Measurements from ENCODE around the gene SLC16A4. TPM values are rescaled to one million over a fixed set of nuclear protein-coding genes. Genes with fewer than 3 reads are reported as not detected.

The SLC16A4 gene
- total RNA-seq, 1 donor from 2014 or later, result 6.4 TPM

DNA sequence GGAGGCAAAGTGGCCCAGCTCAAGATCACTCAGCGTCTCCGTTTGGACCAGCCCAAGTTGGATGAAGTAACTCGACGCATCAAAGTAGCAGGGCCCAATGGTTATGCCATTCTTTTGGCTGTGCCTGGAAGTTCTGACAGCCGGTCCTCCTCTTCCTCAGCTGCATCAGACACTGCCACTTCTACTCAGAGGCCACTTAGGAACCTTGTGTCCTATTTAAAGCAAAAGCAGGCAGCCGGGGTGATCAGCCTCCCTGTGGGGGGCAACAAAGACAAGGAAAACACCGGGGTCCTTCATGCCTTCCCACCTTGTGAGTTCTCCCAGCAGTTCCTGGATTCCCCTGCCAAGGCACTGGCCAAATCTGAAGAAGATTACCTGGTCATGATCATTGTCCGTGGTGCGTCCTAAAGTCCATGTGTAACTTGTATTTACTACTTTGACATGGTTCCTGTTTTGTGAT, 48.9 kb downstream of the SLC16A4 start:
- intact Hi-C loops (cut with DNase I), result loop anchor here (5.0 kb wide), 1 partner anchor 65 kb away; the partner anchor contains the start of gene LAMTOR5
- no peak overlapping the region for H3K4me3 ChIP-seq
- peaks cover 78% of the 10 kb centered on the region for H3K4me1 ChIP-seq
- peaks cover 0 to 24% of the 10 kb centered on the region in 2 donors for H3K36me3 ChIP-seq
- TF ChIP-seq, protein P1, sequence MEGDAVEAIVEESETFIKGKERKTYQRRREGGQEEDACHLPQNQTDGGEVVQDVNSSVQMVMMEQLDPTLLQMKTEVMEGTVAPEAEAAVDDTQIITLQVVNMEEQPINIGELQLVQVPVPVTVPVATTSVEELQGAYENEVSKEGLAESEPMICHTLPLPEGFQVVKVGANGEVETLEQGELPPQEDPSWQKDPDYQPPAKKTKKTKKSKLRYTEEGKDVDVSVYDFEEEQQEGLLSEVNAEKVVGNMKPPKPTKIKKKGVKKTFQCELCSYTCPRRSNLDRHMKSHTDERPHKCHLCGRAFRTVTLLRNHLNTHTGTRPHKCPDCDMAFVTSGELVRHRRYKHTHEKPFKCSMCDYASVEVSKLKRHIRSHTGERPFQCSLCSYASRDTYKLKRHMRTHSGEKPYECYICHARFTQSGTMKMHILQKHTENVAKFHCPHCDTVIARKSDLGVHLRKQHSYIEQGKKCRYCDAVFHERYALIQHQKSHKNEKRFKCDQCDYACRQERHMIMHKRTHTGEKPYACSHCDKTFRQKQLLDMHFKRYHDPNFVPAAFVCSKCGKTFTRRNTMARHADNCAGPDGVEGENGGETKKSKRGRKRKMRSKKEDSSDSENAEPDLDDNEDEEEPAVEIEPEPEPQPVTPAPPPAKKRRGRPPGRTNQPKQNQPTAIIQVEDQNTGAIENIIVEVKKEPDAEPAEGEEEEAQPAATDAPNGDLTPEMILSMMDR (IDR thresholded peaks at IDR 0.05), result no peak
- TF ChIP-seq POLR2A (IDR thresholded peaks at IDR 0.05) (no peak), POLR2AphosphoS5 (IDR thresholded peaks at IDR 0.05; ENCODE audit: insufficient read depth in 1 of 2, low read depth in 1 of 2) (no peak)
- H3K27ac ChIP-seq, result no peak overlapping the region
- H3K9me3 ChIP-seq, result no peaks in the 10 kb centered on the region
- no peaks in the 10 kb centered on the region for H3K27me3 ChIP-seq
- DNase-seq (ENCODE audit: extremely low spot score in 2 of 2), result no peak

DNA sequence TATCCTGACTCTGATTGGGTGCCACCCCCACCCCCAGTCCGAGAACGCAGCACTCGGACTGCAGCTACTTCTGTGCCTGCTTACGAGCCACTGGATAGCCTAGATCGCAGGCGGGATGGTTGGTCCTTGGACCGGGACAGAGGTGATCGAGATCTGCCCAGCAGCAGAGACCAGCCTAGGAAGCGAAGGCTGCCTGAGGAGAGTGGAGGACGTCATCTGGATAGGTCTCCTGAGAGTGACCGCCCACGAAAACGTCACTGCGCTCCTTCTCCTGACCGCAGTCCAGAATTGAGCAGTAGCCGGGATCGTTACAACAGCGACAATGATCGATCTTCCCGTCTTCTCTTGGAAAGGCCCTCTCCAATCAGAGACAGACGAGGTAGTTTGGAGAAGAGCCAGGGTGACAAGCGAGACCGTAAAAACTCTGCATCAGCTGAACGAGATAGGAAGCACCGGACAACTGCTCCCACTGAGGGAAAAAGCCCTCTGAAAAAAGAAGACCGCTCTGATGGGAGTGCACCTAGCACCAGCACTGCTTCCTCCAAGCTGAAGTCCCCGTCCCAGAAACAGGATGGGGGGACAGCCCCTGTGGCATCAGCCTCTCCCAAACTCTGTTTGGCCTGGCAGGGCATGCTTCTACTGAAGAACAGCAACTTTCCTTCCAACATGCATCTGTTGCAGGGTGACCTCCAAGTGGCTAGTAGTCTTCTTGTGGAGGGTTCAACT, 49.5 kb downstream of the SLC16A4 start:
- Histone ChIP-seq H3K4me3 (no peak overlapping the region), H3K36me3 (peaks cover 0 to 19% of the 10 kb centered on the region in 2 donors), H3K27ac (no peak overlapping the region), H3K4me1 (peaks cover 74% of the 10 kb centered on the region), H3K9me3 (no peaks in the 10 kb centered on the region), H3K27me3 (no peaks in the 10 kb centered on the region)
- DNase-seq (ENCODE audit: extremely low spot score in 2 of 2), result no peak
- intact Hi-C loops (cut with DNase I), result loop anchor here (5.0 kb wide), 1 partner anchor 66 kb away; the partner anchor contains the start of gene LAMTOR5
- TF ChIP-seq POLR2AphosphoS5 (IDR thresholded peaks at IDR 0.05; ENCODE audit: insufficient read depth in 1 of 2, low read depth in 1 of 2) (no peak), POLR2A (IDR thresholded peaks at IDR 0.05) (no peak)
- TF ChIP-seq, protein P1 (IDR thresholded peaks at IDR 0.05), result no peak

DNA sequence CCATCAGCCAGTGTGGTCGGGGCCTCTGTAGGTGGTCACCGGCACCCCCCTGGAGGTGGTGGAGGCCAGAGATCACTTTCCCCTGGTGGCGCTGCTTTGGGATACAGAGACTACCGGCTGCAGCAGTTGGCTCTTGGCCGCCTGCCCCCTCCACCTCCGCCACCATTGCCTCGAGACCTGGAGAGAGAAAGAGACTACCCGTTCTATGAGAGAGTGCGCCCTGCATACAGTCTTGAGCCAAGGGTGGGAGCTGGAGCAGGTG, 50.7 kb downstream of the SLC16A4 start:
- H3K4me1 ChIP-seq, result peaks cover 65% of the 10 kb centered on the region
- peaks cover 0 to 19% of the 10 kb centered on the region in 2 donors for H3K36me3 ChIP-seq
- H3K4me3 ChIP-seq, result peak overlapping the region; percentile 67 to 84
- intact Hi-C loops (cut with DNase I), result loop anchor here (5.0 kb wide), 1 partner anchor 67 kb away; the partner anchor contains the start of gene LAMTOR5
- peak overlapping the region; percentile 79 for H3K27ac ChIP-seq
- H3K9me3 ChIP-seq, result no peaks in the 10 kb centered on the region
- H3K27me3 ChIP-seq, result no peaks in the 10 kb centered on the region
- TF ChIP-seq, protein P1 (IDR thresholded peaks at IDR 0.05), result no peak
- TF ChIP-seq POLR2AphosphoS5 (IDR thresholded peaks at IDR 0.05; ENCODE audit: insufficient read depth in 1 of 2, low read depth in 1 of 2) (no peak), POLR2A (IDR thresholded peaks at IDR 0.05) (no peak)
- no peak for DNase-seq (ENCODE audit: extremely low spot score in 2 of 2)

DNA sequence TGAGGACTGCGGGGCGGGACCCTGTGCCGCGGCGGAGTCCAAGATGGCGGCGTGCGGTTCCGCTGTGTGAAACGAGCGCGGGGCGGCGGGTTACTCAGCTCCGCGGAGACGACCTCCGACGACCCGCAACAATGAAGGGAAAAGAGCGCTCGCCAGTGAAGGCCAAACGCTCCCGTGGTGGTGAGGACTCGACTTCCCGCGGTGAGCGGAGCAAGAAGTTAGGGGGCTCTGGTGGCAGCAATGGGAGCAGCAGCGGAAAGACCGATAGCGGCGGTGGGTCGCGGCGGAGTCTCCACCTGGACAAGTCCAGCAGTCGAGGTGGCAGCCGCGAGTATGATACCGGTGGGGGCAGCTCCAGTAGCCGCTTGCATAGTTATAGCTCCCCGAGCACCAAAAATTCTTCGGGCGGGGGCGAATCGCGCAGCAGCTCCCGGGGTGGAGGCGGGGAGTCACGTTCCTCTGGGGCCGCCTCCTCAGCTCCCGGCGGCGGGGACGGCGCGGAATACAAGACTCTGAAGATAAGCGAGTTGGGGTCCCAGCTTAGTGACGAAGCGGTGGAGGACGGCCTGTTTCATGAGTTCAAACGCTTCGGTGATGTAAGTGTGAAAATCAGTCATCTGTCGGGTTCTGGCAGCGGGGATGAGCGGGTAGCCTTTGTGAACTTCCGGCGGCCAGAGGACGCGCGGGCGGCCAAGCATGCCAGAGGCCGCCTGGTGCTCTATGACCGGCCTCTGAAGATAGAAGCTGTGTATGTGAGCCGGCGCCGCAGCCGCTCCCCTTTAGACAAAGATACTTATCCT, 51.2 kb downstream of the SLC16A4 start:
- H3K36me3 ChIP-seq, result peaks cover 0 to 19% of the 10 kb centered on the region in 2 donors
- DNase-seq (ENCODE audit: extremely low spot score in 2 of 2), result no peak
- intact Hi-C loops (cut with DNase I), result loop anchor here (5.0 kb wide), 1 partner anchor 68 kb away; the partner anchor contains the start of gene LAMTOR5
- no peaks in the 10 kb centered on the region for H3K9me3 ChIP-seq
- H3K4me1 ChIP-seq, result peaks cover 59% of the 10 kb centered on the region
- H3K4me3 ChIP-seq, result peak overlapping the region; percentile 67 to 84
- TF ChIP-seq, protein P1 (IDR thresholded peaks at IDR 0.05), result peak in 2 of 3 experiments; percentile 2 to 52
- TF ChIP-seq POLR2A (IDR thresholded peaks at IDR 0.05) (peak in 1 of 2 donors; percentile 79), POLR2AphosphoS5 (IDR thresholded peaks at IDR 0.05; ENCODE audit: insufficient read depth in 1 of 2, low read depth in 1 of 2) (peak in 1 of 2 donors; percentile 97)
- H3K27me3 ChIP-seq, result no peaks in the 10 kb centered on the region
- H3K27ac ChIP-seq, result peak overlapping the region; percentile 79

All from vagina (tissue), 2 donors.